A549 (cell line): ENCODE results near the gene MDGA2. TPM values are rescaled to one million over a fixed set of nuclear protein-coding genes. Genes with fewer than 3 reads are reported as not detected.
A peak's percentile ranks its signal among the peaks of the same experiment; 100 is the strongest.

Source experiments
- ATAC-seq, 2 experiments: fragments of 200-7000 bp in 1 of 2; fragments of >200 bp in 1 of 2; cut with Nextera tagmentation in 1 of 2; cut with Tn5 transposase in 1 of 2; 3 replicates each; pipeline versions ENCODE4 v1.8.0 to v1.9.1; 2018 to 2020; ENCODE audit warnings: mild to moderate bottlenecking in 1 of 2, moderate library complexity in 1 of 2
- CTCF ChIA-PET: fragments of 300-600 bp; sonication (Branson Sonifier 250); formaldehyde crosslinking; extraction: SDS; loops from one replicate; lab custom pipeline; 2021; ENCODE audit warnings: antibody characterized with exemption, inconsistent platforms; lab: Yijun Ruan, JAX
- POLR2A ChIA-PET: fragments of 350-600 bp; formaldehyde crosslinking; extraction: SDS; loops from one replicate; lab custom pipeline; 2021; ENCODE audit warnings: antibody characterized with exemption, inconsistent platforms; lab: Yijun Ruan, JAX
- DNase-seq, 2 experiments: peaks; one replicate each; pipeline versions ENCODE4 v3.0.0 to v3.0.0-alpha.2; 2011 to 2016; ENCODE audit warnings: low read depth in 1 of 2, low spot score in 1 of 2
- FAIRE-seq: peaks from 2 replicates; lab custom pipeline; 2011; peaks lifted over from hg19 to GRCh38; lab: Jason Lieb, UNC
- H3K27ac ChIP-seq, 2 experiments: fragments of >200 bp; sonication (Bioruptor Twin); formaldehyde crosslinking; 3 replicates each; pipeline ENCODE4 v1.5.1; 2016 to 2017
- H3K4me1 ChIP-seq: fragments of >200 bp; sonication (Bioruptor Twin); formaldehyde crosslinking; 3 replicates; pipeline ENCODE4 v1.6.1; 2016
- H3K4me2 ChIP-seq: fragments of >200 bp; sonication (Bioruptor Twin); formaldehyde crosslinking; 3 replicates; pipeline ENCODE4 v1.6.1; 2016
- H3K4me3 ChIP-seq: fragments of >200 bp; sonication (Bioruptor Twin); formaldehyde crosslinking; 3 replicates; pipeline ENCODE4 v1.5.1; 2016
- H3K9me3 ChIP-seq: fragments of >200 bp; sonication (Bioruptor Twin); formaldehyde crosslinking; 3 replicates; pipeline ENCODE4 v1.6.1; 2016
- BHLHE40 ChIP-seq: IDR thresholded peaks from 2 replicates; pipeline ENCODE4 v1.6.1; 2012; ENCODE audit warnings: low read depth, low read length, inconsistent platforms
- CBX2 ChIP-seq: fragments of 200-600 bp; sonication (generic); IDR thresholded peaks from 2 replicates; pipeline ENCODE4 v1.6.1; 2016; ENCODE audit warnings: low read depth, mild to moderate bottlenecking, borderline replicate concordance
- CBX8 ChIP-seq: fragments of 200-600 bp; sonication (generic); IDR thresholded peaks from 2 replicates; pipeline ENCODE4 v1.6.1; 2016
- CEBPB ChIP-seq, 2 experiments: fragments of >200 bp in 1 of 2; sonication (Bioruptor Twin) in 1 of 2; formaldehyde crosslinking in 1 of 2; IDR thresholded peaks; 2 replicates each; pipeline ENCODE4 v1.6.1; 2012 to 2016
- EP300 ChIP-seq, 2 experiments: fragments of >200 bp; sonication (Bioruptor Twin); formaldehyde crosslinking; IDR thresholded peaks; 2 replicates in 1 of 2; 3 replicates in 1 of 2; pipeline ENCODE4 v1.6.1; 2016 to 2017
- ESRRA ChIP-seq: fragments of 150-350 bp; IDR thresholded peaks from 2 replicates; pipeline ENCODE4 v1.6.1; 2014; ENCODE audit warnings: mild to moderate bottlenecking, low read length, borderline replicate concordance
- HOXA7 ChIP-seq: fragments of 250-450 bp; sonication (Bioruptor Pico); IDR thresholded peaks from 2 replicates; pipeline ENCODE4 v1.5.0; 2020; ENCODE audit warnings: mild to moderate bottlenecking, moderate library complexity
- HOXB13 ChIP-seq: fragments of 250-450 bp; sonication (Bioruptor Pico); IDR thresholded peaks from 2 replicates; pipeline ENCODE4 v1.5.0; 2020; ENCODE audit warnings: low read depth, mild to moderate bottlenecking, moderate library complexity
- JUNB ChIP-seq: fragments of >200 bp; sonication (Bioruptor Twin); formaldehyde crosslinking; IDR thresholded peaks from 2 replicates; pipeline ENCODE4 v1.6.1; 2016
- MAFK ChIP-seq: fragments of 450-650 bp; IDR thresholded peaks from 2 replicates; pipeline ENCODE4 v1.6.1; 2014; ENCODE audit not compliant: partially characterized antibody
- MYC ChIP-seq: IDR thresholded peaks from 2 replicates; pipeline ENCODE4 v1.6.1; 2012; ENCODE audit warnings: mild to moderate bottlenecking, inconsistent platforms, low read length, improper control_type of control experiment, borderline replicate concordance
- NPAS2 ChIP-seq: fragments of 250-450 bp; sonication (Bioruptor Pico); IDR thresholded peaks from 2 replicates; pipeline ENCODE4 v1.8.0; 2022; ENCODE audit warnings: mild to moderate bottlenecking, moderate library complexity, borderline replicate concordance
- NR3C1 ChIP-seq: fragments of >200 bp; sonication (Bioruptor Twin); formaldehyde crosslinking; IDR thresholded peaks from 3 replicates; pipeline ENCODE4 v1.6.1; 2017
- RARB ChIP-seq: fragments of 250-450 bp; sonication (Bioruptor Pico); IDR thresholded peaks from 2 replicates; pipeline ENCODE4 v1.8.0; 2021; ENCODE audit warnings: mild to moderate bottlenecking, moderate library complexity
- RCOR1 ChIP-seq: fragments of 150-350 bp; IDR thresholded peaks from 2 replicates; pipeline ENCODE4 v1.6.1; 2014; ENCODE audit warnings: antibody characterized with exemption, low read length, low read depth
- ZC3H11A ChIP-seq: fragments of 450-650 bp; IDR thresholded peaks from 2 replicates; pipeline ENCODE4 v1.6.1; 2014; ENCODE audit warnings: antibody characterized with exemption, mild to moderate bottlenecking
- WGBS: methylation state at CpG from one replicate; pipeline ENCODE4 v1.1.6; 2017; ENCODE audit errors: missing lambda C conversion rate; 5-methylcytosine and 5-hydroxymethylcytosine counted together
- polyA plus RNA-seq, 4 experiments: library from polyadenylated mRNA; depleted of rRNA in 3 of 4; stranded (reverse); fragments of >200 nt; fragmentation: RNase III in 1 of 4; extraction: RNeasy Plus Mini Kit Qiagen cat#74134 plus additional on column Dnase treatment in 1 of 4; gene quantifications; 2 replicates in 3 of 4; 3 replicates in 1 of 4; pipeline ENCODE4 v1.2.3, GENCODE V29; 2011 to 2017
- TF ChIP-seq, protein P1 (sequence below): fragments of >200 bp; sonication (Bioruptor Twin); formaldehyde crosslinking; IDR thresholded peaks from 3 replicates; pipeline ENCODE4 v1.5.1; 2016
- TF ChIP-seq, protein P2 (sequence below): fragments of 150-350 bp; IDR thresholded peaks from 2 replicates; pipeline ENCODE4 v1.6.1; 2014; ENCODE audit warnings: low read depth, mild to moderate bottlenecking, low read length
- TF ChIP-seq, protein P3 (sequence below): fragments of >200 bp; sonication (Bioruptor Twin); formaldehyde crosslinking; IDR thresholded peaks from 3 replicates; pipeline ENCODE4 v1.6.1; 2016
- TF ChIP-seq, protein P4 (sequence below): IDR thresholded peaks from 2 replicates; pipeline ENCODE4 v1.6.1; 2012; ENCODE audit warnings: low read depth, borderline replicate concordance
- TF ChIP-seq, protein P5 (sequence below): fragments of 250-450 bp; sonication (Bioruptor Pico); IDR thresholded peaks from 2 replicates; pipeline ENCODE4 v1.5.0; 2021; ENCODE audit warnings: mild to moderate bottlenecking, moderate library complexity, borderline replicate concordance

The MDGA2 gene
- polyA plus RNA-seq, 2 of the 4 experiments (the other 2 are of a cell fraction), result 0.08 to 0.12 TPM

DNA sequence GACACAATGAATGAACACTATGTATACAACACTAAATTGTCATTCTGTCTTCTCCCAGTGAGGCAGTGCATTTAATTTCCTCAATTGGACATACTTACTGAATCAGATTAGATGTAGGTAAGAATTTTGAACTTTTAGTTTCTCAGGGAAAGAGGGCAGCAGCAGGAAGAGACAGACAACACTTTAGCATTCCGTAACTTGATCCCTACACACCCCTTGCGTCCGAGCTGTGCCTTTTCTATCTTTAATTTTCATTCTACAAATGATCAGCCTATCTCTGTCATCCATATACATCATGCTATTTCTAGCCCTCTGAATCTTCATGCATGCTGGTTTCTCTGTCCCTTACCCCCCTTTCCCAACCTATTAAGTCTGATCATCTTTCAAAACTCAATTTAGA is 665.8 kb downstream of the MDGA2 start:
- Histone ChIP-seq H3K27ac (no peak overlapping the region), H3K4me1 (no peaks in the 10 kb centered on the region), H3K4me2 (no peak overlapping the region), H3K9me3 (no peaks in the 10 kb centered on the region), H3K4me3 (no peak overlapping the region)
- no peak for DNase-seq
- FAIRE-seq, result no peak
- POLR2A ChIA-PET, result no interaction called here
- TF ChIP-seq HOXB13 (CRISPR knock-in tag) (no peak), RCOR1 (no peak), BHLHE40 (no peak), CBX8 (no peak), NR3C1 (no peak), MYC (no peak), RARB (no peak), EP300 (IDR thresholded peaks at IDR 0.05) (no peak), NPAS2 (no peak), CEBPB (IDR thresholded peaks at IDR 0.05) (no peak), JUNB (no peak), CBX2 (no peak), ESRRA (no peak), HOXA7 (CRISPR knock-in tag) (no peak)
- TF ChIP-seq, protein P1, sequence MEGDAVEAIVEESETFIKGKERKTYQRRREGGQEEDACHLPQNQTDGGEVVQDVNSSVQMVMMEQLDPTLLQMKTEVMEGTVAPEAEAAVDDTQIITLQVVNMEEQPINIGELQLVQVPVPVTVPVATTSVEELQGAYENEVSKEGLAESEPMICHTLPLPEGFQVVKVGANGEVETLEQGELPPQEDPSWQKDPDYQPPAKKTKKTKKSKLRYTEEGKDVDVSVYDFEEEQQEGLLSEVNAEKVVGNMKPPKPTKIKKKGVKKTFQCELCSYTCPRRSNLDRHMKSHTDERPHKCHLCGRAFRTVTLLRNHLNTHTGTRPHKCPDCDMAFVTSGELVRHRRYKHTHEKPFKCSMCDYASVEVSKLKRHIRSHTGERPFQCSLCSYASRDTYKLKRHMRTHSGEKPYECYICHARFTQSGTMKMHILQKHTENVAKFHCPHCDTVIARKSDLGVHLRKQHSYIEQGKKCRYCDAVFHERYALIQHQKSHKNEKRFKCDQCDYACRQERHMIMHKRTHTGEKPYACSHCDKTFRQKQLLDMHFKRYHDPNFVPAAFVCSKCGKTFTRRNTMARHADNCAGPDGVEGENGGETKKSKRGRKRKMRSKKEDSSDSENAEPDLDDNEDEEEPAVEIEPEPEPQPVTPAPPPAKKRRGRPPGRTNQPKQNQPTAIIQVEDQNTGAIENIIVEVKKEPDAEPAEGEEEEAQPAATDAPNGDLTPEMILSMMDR, result no peak
- TF ChIP-seq, protein P2, sequence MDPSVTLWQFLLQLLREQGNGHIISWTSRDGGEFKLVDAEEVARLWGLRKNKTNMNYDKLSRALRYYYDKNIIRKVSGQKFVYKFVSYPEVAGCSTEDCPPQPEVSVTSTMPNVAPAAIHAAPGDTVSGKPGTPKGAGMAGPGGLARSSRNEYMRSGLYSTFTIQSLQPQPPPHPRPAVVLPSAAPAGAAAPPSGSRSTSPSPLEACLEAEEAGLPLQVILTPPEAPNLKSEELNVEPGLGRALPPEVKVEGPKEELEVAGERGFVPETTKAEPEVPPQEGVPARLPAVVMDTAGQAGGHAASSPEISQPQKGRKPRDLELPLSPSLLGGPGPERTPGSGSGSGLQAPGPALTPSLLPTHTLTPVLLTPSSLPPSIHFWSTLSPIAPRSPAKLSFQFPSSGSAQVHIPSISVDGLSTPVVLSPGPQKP, result no peak
- TF ChIP-seq, protein P3, sequence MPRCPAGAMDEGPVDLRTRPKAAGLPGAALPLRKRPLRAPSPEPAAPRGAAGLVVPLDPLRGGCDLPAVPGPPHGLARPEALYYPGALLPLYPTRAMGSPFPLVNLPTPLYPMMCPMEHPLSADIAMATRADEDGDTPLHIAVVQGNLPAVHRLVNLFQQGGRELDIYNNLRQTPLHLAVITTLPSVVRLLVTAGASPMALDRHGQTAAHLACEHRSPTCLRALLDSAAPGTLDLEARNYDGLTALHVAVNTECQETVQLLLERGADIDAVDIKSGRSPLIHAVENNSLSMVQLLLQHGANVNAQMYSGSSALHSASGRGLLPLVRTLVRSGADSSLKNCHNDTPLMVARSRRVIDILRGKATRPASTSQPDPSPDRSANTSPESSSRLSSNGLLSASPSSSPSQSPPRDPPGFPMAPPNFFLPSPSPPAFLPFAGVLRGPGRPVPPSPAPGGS, result no peak
- TF ChIP-seq, protein P4, sequence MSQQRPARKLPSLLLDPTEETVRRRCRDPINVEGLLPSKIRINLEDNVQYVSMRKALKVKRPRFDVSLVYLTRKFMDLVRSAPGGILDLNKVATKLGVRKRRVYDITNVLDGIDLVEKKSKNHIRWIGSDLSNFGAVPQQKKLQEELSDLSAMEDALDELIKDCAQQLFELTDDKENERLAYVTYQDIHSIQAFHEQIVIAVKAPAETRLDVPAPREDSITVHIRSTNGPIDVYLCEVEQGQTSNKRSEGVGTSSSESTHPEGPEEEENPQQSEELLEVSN, result no peak
- TF ChIP-seq, protein P5, sequence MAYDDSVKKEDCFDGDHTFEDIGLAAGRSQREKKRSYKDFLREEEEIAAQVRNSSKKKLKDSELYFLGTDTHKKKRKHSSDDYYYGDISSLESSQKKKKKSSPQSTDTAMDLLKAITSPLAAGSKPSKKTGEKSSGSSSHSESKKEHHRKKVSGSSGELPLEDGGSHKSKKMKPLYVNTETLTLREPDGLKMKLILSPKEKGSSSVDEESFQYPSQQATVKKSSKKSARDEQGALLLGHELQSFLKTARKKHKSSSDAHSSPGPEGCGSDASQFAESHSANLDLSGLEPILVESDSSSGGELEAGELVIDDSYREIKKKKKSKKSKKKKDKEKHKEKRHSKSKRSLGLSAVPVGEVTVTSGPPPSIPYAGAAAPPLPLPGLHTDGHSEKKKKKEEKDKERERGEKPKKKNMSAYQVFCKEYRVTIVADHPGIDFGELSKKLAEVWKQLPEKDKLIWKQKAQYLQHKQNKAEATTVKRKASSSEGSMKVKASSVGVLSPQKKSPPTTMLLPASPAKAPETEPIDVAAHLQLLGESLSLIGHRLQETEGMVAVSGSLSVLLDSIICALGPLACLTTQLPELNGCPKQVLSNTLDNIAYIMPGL (CRISPR knock-in tag), result no peak
- WGBS, result 24% methylated on average over 3 of the region's 3 CpGs
- ATAC-seq, result no peak
- CTCF ChIA-PET, result no interaction called here

DNA sequence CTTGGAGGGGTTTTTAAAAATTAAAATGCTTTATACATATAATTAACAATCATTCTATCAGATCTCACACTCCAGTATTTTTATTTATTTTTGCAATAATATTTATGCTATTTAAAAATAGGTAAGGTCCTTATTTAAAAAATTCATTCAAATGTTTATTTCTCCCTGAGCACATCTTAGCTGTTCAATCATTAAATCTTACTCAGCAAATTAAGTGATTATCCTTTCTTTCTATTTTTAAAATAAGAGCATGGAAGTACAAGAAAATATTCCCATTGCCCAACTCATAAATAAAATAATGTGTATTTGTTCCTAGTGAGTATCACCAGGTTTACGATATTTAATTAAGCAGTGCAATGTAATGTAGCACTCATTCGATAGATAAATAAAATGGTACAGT is 666.7 kb downstream of the MDGA2 start:
- DNase-seq, result no peak
- no peaks in the 10 kb centered on the region for H3K4me1 ChIP-seq
- ChIA-PET CTCF (no interaction called here), POLR2A (no interaction called here)
- FAIRE-seq, result no peak
- H3K4me2 ChIP-seq, result no peak overlapping the region
- 18% methylated on average over 2 of the region's 2 CpGs for WGBS
- H3K27ac ChIP-seq, result no peak overlapping the region
- no peak overlapping the region for H3K4me3 ChIP-seq
- ATAC-seq, result no peak
- no peaks in the 10 kb centered on the region for H3K9me3 ChIP-seq
- TF ChIP-seq ZC3H11A (no peak), MAFK (peak; percentile 13)
